NK-92 (cell line): Measurements from ENCODE around the gene PCSK7.
"Not testable (repeated sequence)": the region's sequence is repeated elsewhere in the genome, so short reads cannot be mapped to it uniquely, and the experiment has no call there.

Experiments used
- DNase-seq: peaks from one replicate; lab custom pipeline; 2025; ENCODE audit not compliant: unreplicated experiment; lab: John Stamatoyannopoulos, UW

PCSK7 gene

GRCh38 chr11:117217141-117218084 is 14.5 kb downstream of the PCSK7 start:
- no peak for DNase-seq

- no peak for DNase-seq
Measured at GRCh38 chr11:117214404-117215110, 17.3 kb downstream of the PCSK7 start.

- DNase-seq, result no peak
Measured at GRCh38 chr11:117212697-117213355, 19.0 kb downstream of the PCSK7 start.

- no peak for DNase-seq
Measured at GRCh38 chr11:117210620-117211019, 21.3 kb downstream of the PCSK7 start.

- not testable (repeated sequence) for DNase-seq
Measured at GRCh38 chr11:117209351-117210125, 22.3 kb downstream of the PCSK7 start.

- DNase-seq, result not testable (repeated sequence)
Measured at GRCh38 chr11:117208710-117209109, 23.2 kb downstream of the PCSK7 start.

GRCh38 chr11:117207481-117207880 is 24.4 kb downstream of the PCSK7 start:
- not testable (repeated sequence) for DNase-seq

- not testable (repeated sequence) for DNase-seq
Measured at GRCh38 chr11:117206859-117207258, 25.0 kb downstream of the PCSK7 start.

GRCh38 chr11:117206111-117206510 is 25.8 kb downstream of the PCSK7 start:
- DNase-seq, result not testable (repeated sequence)

- no peak for DNase-seq
Measured at GRCh38 chr11:117205211-117205818, 26.6 kb downstream of the PCSK7 start.

GRCh38 chr11:117204283-117205080 is 27.4 kb downstream of the PCSK7 start:
- DNase-seq, result no peak

- DNase-seq, result no peak
Measured at GRCh38 chr11:117203069-117203407, 28.8 kb downstream of the PCSK7 start.

GRCh38 chr11:117202386-117203068 is 29.3 kb downstream of the PCSK7 start:
- DNase-seq, result no peak

GRCh38 chr11:117201658-117202305 is 30.1 kb downstream of the PCSK7 start:
- DNase-seq, result no peak

GRCh38 chr11:117200813-117201657 is 30.8 kb downstream of the PCSK7 start:
- no peak for DNase-seq

GRCh38 chr11:117199916-117200812 is 31.7 kb downstream of the PCSK7 start:
- no peak for DNase-seq
